Cardiac muscle cell (in vitro differentiated cells and primary cell): ENCODE data around the gene RAB13. TPM values are rescaled to one million over a fixed set of nuclear protein-coding genes. Genes with fewer than 3 reads are reported as not detected.

Experiments used
- DNase-seq, 2 donors: peaks; one replicate each; pipeline versions ENCODE4 v3.0.0 to v3.0.0-alpha.2; 2010 to 2017; ENCODE audit warnings: low read depth in 1 of 2, low spot score in 1 of 2
- H3K27ac ChIP-seq: fragments of 200-600 bp; sonication (generic); 2 replicates; pipeline ENCODE4 v1.5.1; 2016
- H3K27me3 ChIP-seq: fragments of 200-600 bp; sonication (generic); 2 replicates; pipeline ENCODE4 v1.6.0; 2016; ENCODE audit warnings: control low read depth
- H3K36me3 ChIP-seq: fragments of 200-600 bp; sonication (generic); 2 replicates; pipeline ENCODE4 v1.5.1; 2016; ENCODE audit warnings: control low read depth
- H3K4me1 ChIP-seq: fragments of 200-600 bp; sonication (generic); 2 replicates; pipeline ENCODE4 v1.8.1; 2017; ENCODE audit warnings: low read depth, mild to moderate bottlenecking, mixed run types
- H3K4me3 ChIP-seq: fragments of 200-600 bp; sonication (generic); 2 replicates; pipeline ENCODE4 v1.5.1; 2016; ENCODE audit warnings: mild to moderate bottlenecking
- H3K9me3 ChIP-seq: fragments of 200-600 bp; sonication (generic); 2 replicates; pipeline ENCODE4 v1.5.1; 2017; ENCODE audit warnings: low read depth, mild to moderate bottlenecking, control low read depth
- polyA plus RNA-seq: library from polyadenylated mRNA; unstranded; fragments of >200 nt; fragmentation: Nextera tagmentation; extraction: Ambion mirVana; gene quantifications from 2 replicates; pipeline ENCODE4 v1.2.1, GENCODE V29; 2016
- total RNA-seq: library from RNA; depleted of rRNA; stranded (reverse); fragments of >200 nt; gene quantifications from 2 replicates; pipeline ENCODE4 v1.2.3, GENCODE V29; 2016
- TF ChIP-seq, protein P1 (sequence below): IDR thresholded peaks from 2 replicates; pipeline ENCODE4 v1.5.1; 2012; ENCODE audit warnings: low read depth, mild to moderate bottlenecking, low read length

The RAB13 gene
- total and polyA plus RNA-seq, 2 experiments from 2014 or later, result 37.6 to 90.6 TPM

DNA sequence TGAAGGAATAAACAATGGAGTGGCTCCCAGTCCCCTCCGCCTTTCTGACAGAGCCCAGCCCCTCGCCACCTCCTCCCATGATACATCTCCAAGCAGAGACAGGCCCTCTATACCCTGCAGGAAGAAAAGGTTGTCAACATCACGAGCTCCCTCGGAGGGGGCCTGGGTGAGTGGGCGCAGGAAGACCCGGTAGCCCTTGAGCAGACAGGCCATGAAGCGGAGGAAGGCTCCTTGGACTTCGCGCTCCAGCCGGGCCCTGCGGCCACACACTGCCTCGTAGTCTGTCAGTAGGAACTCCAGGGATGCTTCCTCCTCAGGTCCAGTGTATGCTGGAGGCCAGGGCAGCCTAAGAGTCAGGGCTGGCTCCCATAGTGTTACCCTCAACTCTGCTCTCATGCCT is 46.7 kb downstream of the RAB13 start:
- peaks cover 40% of the 10 kb centered on the region for H3K36me3 ChIP-seq

DNA sequence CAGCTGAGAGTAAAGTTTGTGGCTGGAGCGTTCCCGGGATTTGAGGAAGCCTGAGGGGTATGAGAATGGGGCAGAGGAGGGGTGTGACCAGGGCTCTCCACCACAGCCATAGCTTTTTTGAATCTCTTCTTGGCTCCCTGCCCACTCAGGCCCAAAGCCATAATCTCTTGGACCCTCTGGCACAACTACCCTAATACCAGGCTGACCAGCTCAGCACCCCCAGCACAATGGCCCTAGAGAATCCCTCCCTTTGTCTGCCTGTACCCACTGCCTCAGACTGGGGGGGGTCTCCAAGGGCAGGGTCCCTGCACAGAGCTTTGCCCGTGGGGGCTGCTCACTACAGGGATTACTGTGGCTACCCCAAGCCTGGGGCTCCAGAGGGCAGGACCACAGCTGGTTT is 47.1 kb downstream of the RAB13 start:
- no peaks in the 10 kb centered on the region for H3K4me1 ChIP-seq
- no peak overlapping the region for H3K27ac ChIP-seq
- DNase-seq, result no peak
- H3K9me3 ChIP-seq, result no peaks in the 10 kb centered on the region
- H3K4me3 ChIP-seq, result no peak overlapping the region
- H3K27me3 ChIP-seq, result no peaks in the 10 kb centered on the region
- TF ChIP-seq, protein P1, sequence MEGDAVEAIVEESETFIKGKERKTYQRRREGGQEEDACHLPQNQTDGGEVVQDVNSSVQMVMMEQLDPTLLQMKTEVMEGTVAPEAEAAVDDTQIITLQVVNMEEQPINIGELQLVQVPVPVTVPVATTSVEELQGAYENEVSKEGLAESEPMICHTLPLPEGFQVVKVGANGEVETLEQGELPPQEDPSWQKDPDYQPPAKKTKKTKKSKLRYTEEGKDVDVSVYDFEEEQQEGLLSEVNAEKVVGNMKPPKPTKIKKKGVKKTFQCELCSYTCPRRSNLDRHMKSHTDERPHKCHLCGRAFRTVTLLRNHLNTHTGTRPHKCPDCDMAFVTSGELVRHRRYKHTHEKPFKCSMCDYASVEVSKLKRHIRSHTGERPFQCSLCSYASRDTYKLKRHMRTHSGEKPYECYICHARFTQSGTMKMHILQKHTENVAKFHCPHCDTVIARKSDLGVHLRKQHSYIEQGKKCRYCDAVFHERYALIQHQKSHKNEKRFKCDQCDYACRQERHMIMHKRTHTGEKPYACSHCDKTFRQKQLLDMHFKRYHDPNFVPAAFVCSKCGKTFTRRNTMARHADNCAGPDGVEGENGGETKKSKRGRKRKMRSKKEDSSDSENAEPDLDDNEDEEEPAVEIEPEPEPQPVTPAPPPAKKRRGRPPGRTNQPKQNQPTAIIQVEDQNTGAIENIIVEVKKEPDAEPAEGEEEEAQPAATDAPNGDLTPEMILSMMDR, result no peak
- H3K36me3 ChIP-seq, result peaks cover 44% of the 10 kb centered on the region

More for the DNA sequence above, 46.7 kb downstream of the RAB13 start:
- no peak overlapping the region for H3K27ac ChIP-seq
- no peak overlapping the region for H3K4me3 ChIP-seq
- no peaks in the 10 kb centered on the region for H3K27me3 ChIP-seq
- H3K9me3 ChIP-seq, result no peaks in the 10 kb centered on the region
- TF ChIP-seq, protein P1, result no peak
- no peak for DNase-seq
- H3K4me1 ChIP-seq, result no peaks in the 10 kb centered on the region

DNA sequence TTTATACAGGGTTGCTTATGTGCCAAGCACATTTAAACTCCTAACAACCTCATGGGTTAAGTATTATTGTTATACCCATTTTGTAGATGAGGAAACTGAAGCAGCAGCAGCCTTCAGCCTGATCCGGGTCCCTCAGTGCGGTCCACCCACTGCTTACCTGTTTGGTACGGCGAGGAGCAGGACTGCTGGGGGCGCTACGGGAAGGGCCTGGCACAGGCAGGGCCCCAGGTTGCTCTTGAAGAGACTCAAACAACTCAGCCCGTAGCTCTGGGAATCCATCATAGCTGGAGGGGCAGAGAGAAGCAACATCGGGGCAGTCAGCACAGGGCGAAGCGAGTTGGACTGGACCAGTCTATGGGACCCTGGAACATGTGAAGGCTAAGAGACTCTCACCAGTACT is 48.8 kb downstream of the RAB13 start:
- TF ChIP-seq, protein P1, result no peak
- peaks cover 45% of the 10 kb centered on the region for H3K36me3 ChIP-seq
- no peak overlapping the region for H3K27ac ChIP-seq
- no peaks in the 10 kb centered on the region for H3K4me1 ChIP-seq
- H3K27me3 ChIP-seq, result no peaks in the 10 kb centered on the region
- no peaks in the 10 kb centered on the region for H3K9me3 ChIP-seq
- H3K4me3 ChIP-seq, result no peak overlapping the region
- DNase-seq, result no peak

DNA sequence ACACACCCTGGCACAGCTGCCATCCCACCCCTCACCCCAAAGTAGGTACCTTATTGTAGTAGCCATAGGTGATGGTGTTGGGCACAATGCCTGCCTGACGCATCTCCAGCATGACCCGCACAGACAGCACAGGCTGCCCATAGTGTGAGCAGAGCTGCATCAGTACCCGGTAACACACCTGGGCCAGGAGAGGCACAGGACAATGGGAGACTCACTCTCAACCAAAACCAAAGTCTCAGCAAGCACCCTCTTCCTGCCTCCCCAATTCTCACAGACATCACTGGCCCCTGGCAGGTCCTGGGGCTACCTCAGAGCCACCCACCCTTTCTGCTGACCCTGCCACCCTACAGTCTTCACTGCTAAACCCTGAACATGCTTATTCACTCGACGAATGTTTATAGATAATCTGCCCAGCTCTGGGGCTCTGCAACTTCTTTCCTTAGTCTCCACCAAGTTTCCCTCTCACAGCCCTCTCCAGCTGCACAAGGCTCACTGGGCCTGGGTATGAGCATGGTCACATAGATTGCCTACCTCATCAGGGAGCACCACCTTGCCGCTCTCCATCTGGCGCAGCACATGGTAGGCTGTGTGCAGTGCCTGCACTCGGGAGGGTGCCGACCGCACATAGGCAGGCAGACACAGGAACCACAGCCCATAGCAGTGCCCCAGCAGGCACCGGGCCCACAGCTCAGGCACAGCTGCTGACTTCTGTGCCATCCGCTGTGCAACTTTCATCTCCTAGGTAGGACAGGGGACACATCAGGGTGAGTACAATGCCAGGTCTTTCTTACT is 49.9 kb downstream of the RAB13 start:
- no peaks in the 10 kb centered on the region for H3K4me1 ChIP-seq
- no peak overlapping the region for H3K4me3 ChIP-seq
- no peak overlapping the region for H3K27ac ChIP-seq
- no peaks in the 10 kb centered on the region for H3K27me3 ChIP-seq
- no peak for DNase-seq
- TF ChIP-seq, protein P1, result no peak
- H3K36me3 ChIP-seq, result peaks cover 43% of the 10 kb centered on the region
- no peaks in the 10 kb centered on the region for H3K9me3 ChIP-seq

DNA sequence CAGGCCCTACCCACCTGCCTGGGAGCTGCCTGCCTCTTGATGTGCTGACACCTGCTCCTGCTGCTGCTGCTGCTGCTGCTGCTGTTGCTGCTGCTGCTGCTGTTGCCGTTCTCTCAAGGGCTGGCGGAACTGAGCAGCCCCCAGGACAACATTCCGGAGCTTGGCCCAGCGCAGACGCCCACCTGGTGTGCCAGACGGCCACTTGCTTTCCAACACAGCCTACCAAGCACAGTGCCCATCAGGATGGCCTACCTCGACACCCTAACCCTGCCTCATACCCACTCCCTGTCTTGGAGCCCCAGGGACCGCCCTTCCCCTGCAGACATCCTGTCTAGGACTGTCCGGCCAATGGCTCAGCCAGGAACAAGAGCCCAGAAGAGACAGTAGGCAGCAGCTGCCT is 51.4 kb downstream of the RAB13 start:
- Histone ChIP-seq H3K4me1 (no peaks in the 10 kb centered on the region), H3K27me3 (no peaks in the 10 kb centered on the region), H3K36me3 (peaks cover 43% of the 10 kb centered on the region), H3K4me3 (no peak overlapping the region), H3K27ac (no peak overlapping the region), H3K9me3 (no peaks in the 10 kb centered on the region)
- DNase-seq, result no peak
- TF ChIP-seq, protein P1, result no peak
